Fibroblast of mammary gland (primary cell): ENCODE measurements around the gene FRK.
"Not testable (repeated sequence)": the region's sequence is repeated elsewhere in the genome, so short reads cannot be mapped to it uniquely, and the experiment has no call there.

ENCODE experiments used
- DNase-seq: peaks from one replicate; pipeline ENCODE4 v3.0.0-alpha.2; 2010; ENCODE audit warnings: low read depth
- H3K4me3 ChIP-seq: 2 replicates; pipeline ENCODE4 v1.5.1; 2011; ENCODE audit warnings: low read depth, mild to moderate bottlenecking, low read length, moderate library complexity; ENCODE audit not compliant: control insufficient read depth
- CTCF ChIP-seq: conservative IDR thresholded peaks from 2 replicates; pipeline ENCODE4 v1.5.1; 2011; ENCODE audit warnings: low read depth, low read length, inconsistent platforms; ENCODE audit not compliant: control insufficient read depth, insufficient read depth

FRK gene

GRCh38 chr6:116055513-116055912 lies 5.2 kb downstream of the FRK start:
- H3K4me3 ChIP-seq: no peak overlapping the region
- no peak for DNase-seq
- TF ChIP-seq CTCF: no peak

- TF ChIP-seq CTCF: no peak
- H3K4me3 ChIP-seq: no peak overlapping the region
- no peak for DNase-seq
These were observed 9.4 kb downstream of the FRK start for GRCh38 chr6:116051244-116051643.

GRCh38 chr6:116050737-116051136 lies 10.0 kb downstream of the FRK start:
- DNase-seq: no peak
- no peak for TF ChIP-seq CTCF
- H3K4me3 ChIP-seq: no peak overlapping the region

GRCh38 chr6:116049321-116049720 lies 11.4 kb downstream of the FRK start:
- DNase-seq: no peak
- TF ChIP-seq CTCF: no peak
- no peak overlapping the region for H3K4me3 ChIP-seq

- peak; percentile 43 for DNase-seq
These were observed 13.3 kb downstream of the FRK start for GRCh38 chr6:116047173-116047933.

GRCh38 chr6:116046737-116047136 lies 14.0 kb downstream of the FRK start:
- TF ChIP-seq CTCF: no peak
- H3K4me3 ChIP-seq: no peak overlapping the region
- no peak for DNase-seq

More at GRCh38 chr6:116047173-116047933, 13.3 kb downstream of the FRK start:
- H3K4me3 ChIP-seq: no peak overlapping the region
- no peak for TF ChIP-seq CTCF

- not testable (repeated sequence) for DNase-seq, H3K4me3 ChIP-seq
These were observed 14.4 kb downstream of the FRK start for GRCh38 chr6:116046272-116046671.
